ENCODE data around the gene MS4A15. TPM values are rescaled to one million over a fixed set of nuclear protein-coding genes. Genes with fewer than 3 reads are reported as not detected.

Gene MS4A15
- total RNA-seq (2014; rRNA removed; shearing (Covaris generic)) = 0.05 TPM in 1 of 2 replicates, not detected in the other

DNA sequence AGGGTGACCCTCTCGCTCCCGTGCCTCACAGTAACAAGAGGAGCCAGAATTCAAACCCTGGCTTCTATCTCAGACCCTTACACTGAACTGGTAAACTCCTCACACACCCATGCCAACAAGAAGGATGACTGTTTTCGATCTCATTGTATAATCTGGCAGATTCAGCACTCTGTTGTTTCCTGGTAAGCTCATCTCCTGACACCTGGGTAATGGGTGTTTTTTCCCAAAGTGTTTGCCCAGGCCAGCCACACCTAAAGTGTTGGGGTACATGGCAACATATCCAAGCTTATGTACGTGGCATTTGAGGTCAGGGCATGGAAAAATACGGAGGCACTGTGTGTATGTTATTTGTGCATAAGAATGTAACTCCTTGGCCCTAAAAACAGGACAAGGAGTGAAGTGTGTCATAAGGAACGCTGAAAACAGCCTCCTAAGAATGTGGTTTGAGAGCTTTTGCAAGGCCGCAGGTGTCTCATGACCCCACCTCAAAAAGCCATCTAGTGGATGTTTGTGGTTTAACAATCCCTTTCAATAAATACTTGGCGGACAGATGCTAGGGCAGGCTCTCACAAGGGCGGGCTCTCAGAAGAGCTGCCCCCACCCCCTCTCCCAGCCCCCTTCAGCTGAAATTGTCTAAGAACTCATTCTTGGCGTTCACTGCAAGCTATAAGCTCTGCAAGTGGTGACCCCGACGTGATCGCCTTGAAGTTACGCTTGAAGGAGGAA, at the start of gene MS4A15:
TSS of gene MS4A15 (plus strand) at position 561 of the 726 bp plus-strand sequence. CDS start 6,867 bp downstream, outside the sequence.

GRCh38 chr11:60724420-60724819, 32.2 kb upstream of the MS4A15 start, which contains the start of gene MS4A18:
Gene MS4A18, plus strand, starts transcription at chr11:60724720.

GRCh38 chr11:60785136-60785535, 28.5 kb downstream of the MS4A15 start, which contains the start of gene MS4A10:
Gene MS4A10, plus strand, starts transcription at chr11:60785333. Its CDS starts 5,003 bp downstream, at chr11:60790336.

Other genes with a start within 250 kb of the MS4A15 start
- 0.13 and 0.30 TPM in 2 replicates for gene MS4A13, start 241.5 kb upstream of the MS4A15 start, total RNA-seq (2014; rRNA removed; shearing (Covaris generic))
- not detected in 2 replicates for gene MS4A8, start 57.3 kb upstream of the MS4A15 start, total RNA-seq (2014; rRNA removed; shearing (Covaris generic))
- gene MS4A18, start 32.1 kb upstream of the MS4A15 start, total RNA-seq (2014; rRNA removed; shearing (Covaris generic)) = not detected in 2 replicates
- not detected in 2 replicates for gene MS4A10, start 28.5 kb downstream of the MS4A15 start, total RNA-seq (2014; rRNA removed; shearing (Covaris generic))
- gene CCDC86, start 85.2 kb downstream of the MS4A15 start, total RNA-seq (2014; rRNA removed; shearing (Covaris generic)) = 40.3 and 42.4 TPM in 2 replicates
- 0.32 TPM in 1 of 2 replicates, not detected in the other for gene PTGDR2, start 99.1 kb downstream of the MS4A15 start, total RNA-seq (2014; rRNA removed; shearing (Covaris generic))
- 1.3 and 3.2 TPM in 2 replicates for gene ZP1, start 110.7 kb downstream of the MS4A15 start, total RNA-seq (2014; rRNA removed; shearing (Covaris generic))
- 118 and 127 TPM in 2 replicates for gene PRPF19, start 149.7 kb downstream of the MS4A15 start, total RNA-seq (2014; rRNA removed; shearing (Covaris generic))
- 85.6 and 125 TPM in 2 replicates for gene TMEM109, start 157.3 kb downstream of the MS4A15 start, total RNA-seq (2014; rRNA removed; shearing (Covaris generic))
- gene TMEM132A, start 167.6 kb downstream of the MS4A15 start, total RNA-seq (2014; rRNA removed; shearing (Covaris generic)) = 55.2 and 63.1 TPM in 2 replicates
- gene SLC15A3, start 195.3 kb downstream of the MS4A15 start, total RNA-seq (2014; rRNA removed; shearing (Covaris generic)) = 0.15 TPM in 1 of 2 replicates, not detected in the other
- gene CD6, start 214.8 kb downstream of the MS4A15 start, total RNA-seq (2014; rRNA removed; shearing (Covaris generic)) = not detected in 2 replicates

Data from A375 (cell line).